Measurements from ENCODE around the gene TRPM3.

GRCh38 chr9:70571258-70571657 is 550.2 kb downstream of the TRPM3 start:
- TF ChIP-seq ZNF232 (CRISPR knock-in tag; IDR thresholded peaks at IDR 0.05): no peak
- TF ChIP-seq ZNF146 (CRISPR knock-in tag; IDR thresholded peaks at IDR 0.05; ENCODE audit: unreplicated experiment): no peak
- no peak for TF ChIP-seq ZNF121 (CRISPR knock-in tag; conservative IDR thresholded peaks at IDR 0.05)
- TF ChIP-seq ARNT (IDR thresholded peaks at IDR 0.05): no peak
- TF ChIP-seq TRIM28 (IDR thresholded peaks at IDR 0.05): no peak

Data from K562 (cell line).